ENCODE measurements around the gene COL17A1.

DNA sequence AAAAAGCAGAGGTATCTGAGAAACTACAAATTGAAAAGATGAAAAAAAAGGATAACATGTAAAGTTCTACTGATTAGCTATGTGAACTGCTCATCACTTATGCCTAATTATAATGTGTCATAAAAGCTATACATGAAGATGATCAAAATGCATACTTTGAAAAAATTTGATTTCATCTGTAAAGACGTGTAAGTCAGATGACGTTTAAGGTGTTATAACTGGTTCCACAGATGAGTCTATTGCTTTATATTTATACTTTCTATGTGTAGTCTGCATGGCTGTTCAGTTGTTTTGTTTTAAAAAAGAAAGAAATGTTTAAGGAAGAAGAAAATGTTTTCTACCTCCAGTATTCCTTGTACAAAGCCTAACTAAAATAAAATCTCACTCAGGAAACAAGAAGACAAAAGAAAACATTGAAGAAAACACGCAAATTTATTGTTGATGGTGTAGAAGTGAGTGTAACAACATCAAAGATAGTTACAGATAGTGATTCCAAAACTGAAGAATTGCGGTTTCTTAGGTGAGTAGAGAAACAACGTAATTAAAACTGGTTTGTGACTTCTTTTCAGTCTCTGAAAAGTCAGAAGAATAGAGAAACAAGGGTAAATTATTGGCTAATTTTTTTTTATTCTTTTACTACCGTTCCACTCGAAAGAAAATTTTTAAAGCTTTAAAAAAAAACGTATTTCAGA lies 80.4 kb downstream of the COL17A1 start:
- TF ChIP-seq, protein P1, sequence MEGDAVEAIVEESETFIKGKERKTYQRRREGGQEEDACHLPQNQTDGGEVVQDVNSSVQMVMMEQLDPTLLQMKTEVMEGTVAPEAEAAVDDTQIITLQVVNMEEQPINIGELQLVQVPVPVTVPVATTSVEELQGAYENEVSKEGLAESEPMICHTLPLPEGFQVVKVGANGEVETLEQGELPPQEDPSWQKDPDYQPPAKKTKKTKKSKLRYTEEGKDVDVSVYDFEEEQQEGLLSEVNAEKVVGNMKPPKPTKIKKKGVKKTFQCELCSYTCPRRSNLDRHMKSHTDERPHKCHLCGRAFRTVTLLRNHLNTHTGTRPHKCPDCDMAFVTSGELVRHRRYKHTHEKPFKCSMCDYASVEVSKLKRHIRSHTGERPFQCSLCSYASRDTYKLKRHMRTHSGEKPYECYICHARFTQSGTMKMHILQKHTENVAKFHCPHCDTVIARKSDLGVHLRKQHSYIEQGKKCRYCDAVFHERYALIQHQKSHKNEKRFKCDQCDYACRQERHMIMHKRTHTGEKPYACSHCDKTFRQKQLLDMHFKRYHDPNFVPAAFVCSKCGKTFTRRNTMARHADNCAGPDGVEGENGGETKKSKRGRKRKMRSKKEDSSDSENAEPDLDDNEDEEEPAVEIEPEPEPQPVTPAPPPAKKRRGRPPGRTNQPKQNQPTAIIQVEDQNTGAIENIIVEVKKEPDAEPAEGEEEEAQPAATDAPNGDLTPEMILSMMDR (conservative IDR thresholded peaks at IDR 0.05; ENCODE audit: low read depth, low read length) = no peak
- TF ChIP-seq EZH2 (IDR thresholded peaks at IDR 0.05; ENCODE audit: low read length, unreplicated experiment) = no peak
